Right ventricle myocardium inferior (tissue), 1 donor: Measurements from ENCODE around the gene PDE9A. TPM values are rescaled to one million over a fixed set of nuclear protein-coding genes. Genes with fewer than 3 reads are reported as not detected.
"Not testable (repeated sequence)": the region's sequence is repeated elsewhere in the genome, so short reads cannot be mapped to it uniquely, and the experiment has no call there.

Experiments
- ATAC-seq: fragments of 200-7000 bp; cut with Tn5 transposase; one replicate; pipeline ENCODE4 v1.9.1; 2020; ENCODE audit warnings: mild to moderate bottlenecking, moderate library complexity
- DNase-seq: peaks from one replicate; pipeline ENCODE4 v3.0.0; 2021; ENCODE audit errors: missing footprints
- intact Hi-C: fragments of 100-400 bp; cut with DNase I; formaldehyde crosslinking; loops from one replicate; pipeline ENCODE4 v1.11.0; 2022
- total RNA-seq: library from RNA; stranded (reverse); fragmentation: NEBNext Ultra II Directional; extraction: Animal tissue kit (Norgen Biotek cat#: 25700); gene quantifications from one replicate; pipeline ENCODE4 v1.2.1, GENCODE V29; 2021
- donor health status: DM: no; HTN: yes; CAD: no; lungs with severe emphysema.

PDE9A gene
- total RNA-seq, 1 donor from 2014 or later: 3.4 TPM

- intact Hi-C loops: no loop called here
- no peak for DNase-seq
- ATAC-seq: no peak
These were observed 156.4 kb downstream of the PDE9A start for GRCh38 chr21:42809577-42810475.

GRCh38 chr21:42811960-42812359 lies 158.5 kb downstream of the PDE9A start:
- no peak for ATAC-seq
- DNase-seq: no peak
- intact Hi-C loops: no loop called here

- ATAC-seq, DNase-seq, intact Hi-C loops: not testable (repeated sequence)
These were observed 159.3 kb downstream of the PDE9A start for GRCh38 chr21:42812528-42813241.

GRCh38 chr21:42815217-42815616 lies 161.8 kb downstream of the PDE9A start:
- DNase-seq: no peak
- intact Hi-C loops: no loop called here
- no peak for ATAC-seq

GRCh38 chr21:42818328-42818749 lies 164.9 kb downstream of the PDE9A start:
- ATAC-seq (peak; percentile 60), DNase-seq (no peak)
- intact Hi-C loops: loop anchor here (1.0 to 2.0 kb wide), 2 partner anchors 166 to 226 kb away; no protein-coding TSS in a partner anchor

- DNase-seq (no peak), ATAC-seq (no peak)
- intact Hi-C loops: loop anchor here (2.0 kb wide), 1 partner anchor 227 kb away; no protein-coding TSS in a partner anchor
These were observed 166.6 kb downstream of the PDE9A start for GRCh38 chr21:42819861-42820615.

- ATAC-seq: no peak
- intact Hi-C loops: no loop called here
- DNase-seq: no peak
These were observed 167.4 kb downstream of the PDE9A start for GRCh38 chr21:42820616-42821465.

Other genes with a start within 250 kb of the PDE9A start
- gene UBASH3A, start 249.7 kb upstream of the PDE9A start, total RNA-seq: not detected
- gene RSPH1, start 157.4 kb upstream of the PDE9A start, total RNA-seq: not detected
- 3.0 TPM for gene SLC37A1, start 139.8 kb upstream of the PDE9A start, total RNA-seq
- 6.5 TPM for gene WDR4, start 225.9 kb downstream of the PDE9A start, total RNA-seq
- 61.0 TPM for gene NDUFV3, start 239.7 kb downstream of the PDE9A start, total RNA-seq